ENCODE measurements around the gene NKX1-1.

- TF ChIP-seq CTCF (IDR thresholded peaks at IDR 0.05; ENCODE audit: insufficient read depth, low read length, poor library complexity, severe bottlenecking) (no peak), EZH2phosphoT487 (conservative IDR thresholded peaks at IDR 0.05; ENCODE audit: low read length) (no peak)
Measured at GRCh38 chr4:1358421-1359143, 47.7 kb downstream of the NKX1-1 start.
